HG03342 (cell line): ENCODE measurements around the gene TUBGCP2.

Experiments used
- ATAC-seq: cut with Tn5 transposase; IDR thresholded peaks from one replicate; pipeline ENCODE4 v1.9.1; 2021; ENCODE audit warnings: mild to moderate bottlenecking, moderate library complexity; ENCODE audit not compliant: unreplicated experiment

The TUBGCP2 gene

GRCh38 chr10:133252223-133252552 lies 56.5 kb downstream of the TUBGCP2 start:
- no peak for ATAC-seq

- ATAC-seq: no peak
Observed at GRCh38 chr10:133251388-133252222, 57.1 kb downstream of the TUBGCP2 start.

DNA sequence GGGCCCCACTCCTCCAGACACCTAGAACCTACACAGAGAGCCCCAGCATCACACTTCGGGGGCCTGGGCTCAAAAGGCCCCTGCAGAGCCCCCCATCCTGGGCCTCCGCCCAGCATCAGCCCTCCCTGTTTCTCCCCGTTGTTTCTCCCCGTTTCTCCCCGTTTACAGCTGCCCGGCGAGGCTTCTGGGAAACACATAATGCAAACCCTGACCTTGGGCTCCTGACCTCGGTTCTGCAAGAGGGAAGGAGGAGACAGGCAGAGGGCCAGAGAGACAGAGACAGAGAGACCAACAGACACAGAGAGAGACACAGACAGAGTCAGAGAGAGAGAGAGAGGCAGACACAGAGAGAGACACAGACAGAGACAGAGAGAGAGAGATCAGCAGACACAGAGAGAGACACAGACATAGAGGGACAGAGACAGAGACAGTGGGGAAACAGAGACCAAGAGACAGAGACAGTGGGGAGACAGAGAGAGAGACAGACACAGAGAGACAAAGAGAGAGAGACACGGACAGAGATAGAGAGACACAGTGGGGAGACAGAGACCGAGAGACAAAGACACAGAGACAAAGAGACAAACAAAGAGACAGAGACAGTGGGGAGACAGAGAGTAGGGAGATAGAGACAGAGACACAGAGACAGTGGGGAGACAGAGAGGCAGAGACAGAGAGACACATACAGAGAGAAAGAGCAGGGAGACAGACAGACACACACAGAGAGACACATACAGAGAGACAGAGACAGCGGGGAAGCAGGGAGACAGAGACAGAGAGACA lies 58.5 kb downstream of the TUBGCP2 start:
- ATAC-seq: no peak

- no peak for ATAC-seq
Observed at GRCh38 chr10:133249094-133249780, 59.4 kb downstream of the TUBGCP2 start.

DNA sequence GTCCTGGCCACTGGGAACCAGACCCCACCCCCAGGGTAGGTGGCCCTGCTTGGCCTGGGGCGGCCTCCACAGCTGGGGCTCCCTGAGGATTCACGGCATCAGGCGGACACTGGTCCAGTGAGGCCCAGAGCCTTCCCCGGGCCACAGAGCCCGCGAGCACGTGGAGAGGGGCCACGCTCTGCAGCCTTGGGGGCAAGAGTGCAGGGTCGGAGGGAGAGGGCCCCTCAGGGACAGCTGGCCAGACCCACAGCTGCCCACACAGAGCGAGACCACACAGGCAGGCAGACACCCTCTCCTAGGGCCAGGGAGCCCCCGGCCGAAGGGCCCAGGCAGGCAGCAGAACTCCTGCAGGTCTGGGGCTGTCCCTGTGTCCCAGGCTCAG lies 60.3 kb downstream of the TUBGCP2 start:
- ATAC-seq: no peak

- ATAC-seq: no peak
Observed at GRCh38 chr10:133247681-133248333, 60.9 kb downstream of the TUBGCP2 start.

- ATAC-seq: no peak
Observed at GRCh38 chr10:133246236-133246626, 62.4 kb downstream of the TUBGCP2 start.

- no peak for ATAC-seq
Observed at GRCh38 chr10:133245439-133246235, 63.0 kb downstream of the TUBGCP2 start.

DNA sequence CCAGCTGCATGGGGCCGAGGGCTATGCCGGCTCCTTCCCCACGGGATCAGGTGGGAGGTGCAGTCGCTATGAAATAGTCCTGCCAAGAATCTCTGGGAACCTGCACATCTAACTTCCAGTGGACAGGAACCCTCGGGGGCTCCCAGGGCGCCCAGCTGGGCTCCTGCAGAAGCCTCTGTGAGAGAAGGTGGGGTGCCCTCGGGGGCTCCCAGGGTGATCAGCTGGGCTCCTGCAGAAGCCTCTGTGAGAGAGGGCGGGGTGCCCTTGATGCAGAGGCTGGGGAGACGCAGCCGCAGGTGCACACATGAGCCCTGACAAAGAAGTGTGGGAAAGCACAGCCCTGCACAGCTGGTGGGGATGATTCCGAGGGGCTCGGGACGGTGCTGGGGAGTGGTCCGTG lies 65.1 kb downstream of the TUBGCP2 start:
- ATAC-seq: no peak

DNA sequence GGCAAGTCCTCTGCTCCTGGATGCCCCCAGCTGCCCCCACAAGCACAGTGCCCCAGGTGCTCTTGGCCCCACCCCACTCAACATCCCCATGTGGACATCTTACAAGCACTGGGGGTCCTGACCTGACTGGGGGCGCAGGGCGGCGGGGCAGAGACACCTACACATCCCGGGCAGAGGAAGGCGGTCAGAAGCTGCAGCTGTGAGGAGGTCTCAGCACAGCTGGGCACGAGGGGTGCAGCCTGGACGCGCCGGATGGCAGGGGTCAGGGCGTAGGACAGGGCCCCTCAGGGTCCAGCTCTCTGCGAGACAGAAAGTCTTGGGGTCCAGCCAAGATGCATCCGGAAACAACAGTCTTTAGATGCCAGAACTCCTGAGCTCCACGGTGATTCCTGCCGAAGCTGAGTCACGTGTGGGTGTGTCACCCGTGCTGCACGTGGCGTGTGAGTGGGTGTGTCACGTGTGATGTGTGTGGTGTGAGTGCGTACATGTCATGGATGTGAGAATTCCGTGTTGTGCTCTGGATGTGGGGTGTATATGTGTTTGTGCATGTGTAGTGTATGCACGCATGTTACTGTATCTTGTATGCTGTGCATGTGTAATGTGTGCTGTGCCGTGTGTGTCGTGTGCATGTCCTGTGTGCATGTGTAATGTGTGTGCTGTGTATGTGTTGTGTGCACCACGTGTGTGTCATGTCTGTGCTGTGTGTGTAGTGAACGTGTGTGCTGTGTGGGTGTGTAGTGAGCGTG lies 65.9 kb downstream of the TUBGCP2 start:
- ATAC-seq: no peak

DNA sequence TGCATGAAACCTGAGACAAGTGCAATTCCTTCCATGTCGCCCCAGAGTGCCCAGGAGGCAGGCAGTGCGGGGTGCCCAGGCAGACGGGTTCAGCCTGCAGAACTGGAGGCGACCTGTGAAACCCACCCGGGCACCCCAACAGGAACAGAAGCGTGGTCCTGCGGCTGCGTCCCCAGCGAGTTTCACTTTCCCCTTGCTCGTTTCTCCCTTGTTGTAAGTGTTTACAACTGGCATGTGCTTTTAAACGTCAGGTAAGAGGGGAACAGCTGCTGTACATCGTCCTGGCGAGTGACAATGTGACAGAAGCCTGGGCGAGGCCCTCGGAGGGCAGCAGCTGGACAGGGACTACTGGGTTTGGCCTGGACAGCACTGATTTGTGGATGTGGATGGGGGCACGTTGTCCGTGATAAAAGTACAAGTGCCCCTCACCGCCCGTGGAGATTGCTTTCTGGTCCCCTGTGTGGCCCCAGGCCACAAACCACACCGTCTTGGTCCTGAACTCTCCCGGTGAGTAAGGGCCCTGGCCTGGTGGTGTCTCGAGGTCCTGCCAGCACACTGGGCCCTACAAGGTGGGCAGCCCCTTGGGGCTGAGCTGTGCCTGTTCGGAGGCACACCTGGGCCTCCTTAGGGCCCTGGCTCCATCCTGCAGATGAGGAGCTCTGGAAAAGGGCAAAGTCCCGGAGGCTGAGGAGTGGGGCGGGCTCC lies 67.0 kb downstream of the TUBGCP2 start:
- no peak for ATAC-seq

DNA sequence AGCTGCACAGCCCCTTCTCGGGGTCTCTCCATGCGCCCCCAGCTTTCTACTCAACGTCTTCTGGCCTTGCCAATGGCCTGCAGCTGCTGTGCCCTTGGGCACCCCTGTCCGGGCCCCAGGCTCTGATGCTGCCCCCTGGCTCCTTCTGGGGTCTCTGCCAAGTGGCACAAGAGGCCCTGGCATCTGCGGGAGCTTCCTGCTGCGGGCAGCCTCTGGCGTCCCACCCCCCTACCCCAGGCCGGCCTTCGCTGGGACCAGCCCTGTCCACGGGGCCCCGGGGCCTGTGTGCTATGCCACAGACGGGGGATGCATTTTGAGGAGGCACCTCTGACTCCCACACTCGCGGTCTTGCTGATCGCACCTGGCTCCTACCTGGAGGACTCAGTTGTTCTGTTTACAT lies 68.7 kb downstream of the TUBGCP2 start:
- no peak for ATAC-seq

GRCh38 chr10:133238466-133238804 lies 70.2 kb downstream of the TUBGCP2 start:
- ATAC-seq: no peak

GRCh38 chr10:133237588-133238465 lies 70.8 kb downstream of the TUBGCP2 start, which contains the start of gene VENTX:
TSS of gene VENTX (plus strand) at chr10:133237855. CDS start at chr10:133237915, 60 bp downstream.
- no peak for ATAC-seq

GRCh38 chr10:133237241-133237587 lies 71.5 kb downstream of the TUBGCP2 start:
- no peak for ATAC-seq

DNA sequence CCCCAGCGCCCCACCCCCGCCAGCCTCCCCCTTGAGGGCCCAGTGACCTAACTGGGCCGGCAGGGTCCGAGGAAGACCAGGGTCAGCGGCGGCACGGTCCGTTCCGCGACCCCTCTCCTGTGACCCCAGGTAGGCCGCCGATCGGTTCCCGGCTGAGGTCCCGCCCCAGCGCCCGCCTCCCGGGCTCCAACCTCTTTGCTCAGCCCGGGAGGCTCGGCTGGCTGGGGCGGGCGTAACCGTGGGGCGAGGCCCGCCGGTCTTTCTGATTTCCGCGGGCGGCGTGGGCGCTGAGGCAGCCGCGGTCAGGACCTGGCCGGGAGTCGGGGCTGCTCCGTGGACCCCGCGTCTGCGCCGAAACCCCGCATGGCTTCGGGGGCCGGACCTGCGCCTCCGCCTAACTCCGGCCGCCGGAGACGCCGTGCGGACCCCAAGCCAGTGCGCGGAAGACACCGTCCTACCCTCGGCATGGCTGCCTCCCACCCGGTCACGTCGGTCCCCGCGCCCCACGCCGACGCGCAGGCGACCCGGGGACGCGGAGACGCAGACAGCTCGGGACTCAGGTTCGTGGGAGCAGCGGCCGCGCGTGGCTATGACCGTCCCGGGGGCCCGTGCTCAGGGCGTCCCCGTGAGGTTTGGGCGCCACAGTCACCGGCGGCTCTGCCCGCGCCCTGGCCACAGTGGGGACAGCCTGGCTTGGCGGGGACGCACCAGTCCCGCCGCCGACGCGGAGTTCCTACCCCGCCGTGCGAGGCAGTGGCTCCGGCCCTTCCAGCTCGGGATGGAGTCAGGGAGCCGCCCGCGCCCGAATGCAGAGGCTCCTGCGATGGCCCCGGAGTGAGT lies 72.1 kb downstream of the TUBGCP2 start:
- no peak for ATAC-seq

DNA sequence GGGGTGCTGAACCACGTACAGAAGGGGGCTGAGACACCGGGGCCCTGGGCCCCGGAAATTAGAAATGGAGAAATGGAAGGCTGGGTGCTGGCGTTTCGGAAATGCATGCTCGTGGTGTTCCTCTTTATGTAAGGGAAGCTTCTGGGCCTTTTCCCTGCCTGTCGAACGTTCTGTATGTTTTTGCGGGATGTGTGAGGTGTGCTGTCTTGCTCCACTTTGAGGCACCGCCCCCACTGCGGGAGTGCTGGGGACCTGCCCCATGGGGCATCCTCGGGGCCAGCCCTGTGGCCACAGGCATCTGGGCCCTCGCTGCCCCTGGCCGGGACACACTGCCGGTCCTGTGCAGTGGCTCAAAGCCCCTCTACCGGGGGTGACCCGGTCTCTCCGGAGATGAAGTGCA lies 72.7 kb downstream of the TUBGCP2 start:
- no peak for ATAC-seq
